OCI-M1 (cell line): ENCODE measurements around the gene SMG6.

ENCODE experiments used
- DNase-seq: peaks from one replicate; lab custom pipeline; 2025; lab: John Stamatoyannopoulos, UW

The SMG6 gene

GRCh38 chr17:2102931-2103809 lies 200.4 kb downstream of the SMG6 start:
- DNase-seq, result no peak

GRCh38 chr17:2101448-2102257 lies 201.9 kb downstream of the SMG6 start:
- peak; percentile 49 for DNase-seq

GRCh38 chr17:2095536-2095910 lies 208.1 kb downstream of the SMG6 start:
- DNase-seq, result no peak

GRCh38 chr17:2094891-2095535 lies 208.6 kb downstream of the SMG6 start:
- no peak for DNase-seq

GRCh38 chr17:2093349-2093748 lies 210.2 kb downstream of the SMG6 start:
- peak; percentile 32 for DNase-seq

GRCh38 chr17:2092253-2092652 lies 211.3 kb downstream of the SMG6 start:
- no peak for DNase-seq

GRCh38 chr17:2090804-2091534 lies 212.6 kb downstream of the SMG6 start:
- no peak for DNase-seq

GRCh38 chr17:2090210-2090641 lies 213.4 kb downstream of the SMG6 start:
- no peak for DNase-seq

GRCh38 chr17:2089021-2089422 lies 214.6 kb downstream of the SMG6 start:
- peak; percentile 71 for DNase-seq

- peak; percentile 79 for DNase-seq
Measured at GRCh38 chr17:2087597-2088211, 215.9 kb downstream of the SMG6 start.

GRCh38 chr17:2086306-2086705 lies 217.3 kb downstream of the SMG6 start:
- no peak for DNase-seq

- no peak for DNase-seq
Measured at GRCh38 chr17:2085648-2085949, 218.0 kb downstream of the SMG6 start.

- DNase-seq, result no peak
Measured at GRCh38 chr17:2084766-2085647, 218.6 kb downstream of the SMG6 start.

- DNase-seq, result no peak
Measured at GRCh38 chr17:2084036-2084765, 219.4 kb downstream of the SMG6 start.

GRCh38 chr17:2083613-2084035 lies 220.0 kb downstream of the SMG6 start:
- peak; percentile 67 for DNase-seq

- DNase-seq, result no peak
Measured at GRCh38 chr17:2082003-2082781, 221.4 kb downstream of the SMG6 start.

GRCh38 chr17:2081564-2081963 lies 222.0 kb downstream of the SMG6 start:
- no peak for DNase-seq

- no peak for DNase-seq
Measured at GRCh38 chr17:2077040-2077439, 226.5 kb downstream of the SMG6 start.
